Choroid plexus epithelial cell (primary cell): Measurements from ENCODE around the gene KL.

Experiments
- DNase-seq: peaks from one replicate; pipeline ENCODE4 v3.0.0-alpha.2; 2010; ENCODE audit warnings: low read depth
- H3K4me3 ChIP-seq: 2 replicates; pipeline ENCODE4 v1.5.1; 2011; ENCODE audit warnings: low read depth, mild to moderate bottlenecking, control low read depth, low read length, moderate library complexity
- TF ChIP-seq, protein P1 (sequence below): conservative IDR thresholded peaks from 2 replicates; pipeline ENCODE4 v1.5.1; 2011; ENCODE audit warnings: low read depth, mild to moderate bottlenecking, control low read depth, inconsistent platforms, low read length, moderate library complexity

The KL gene

DNA sequence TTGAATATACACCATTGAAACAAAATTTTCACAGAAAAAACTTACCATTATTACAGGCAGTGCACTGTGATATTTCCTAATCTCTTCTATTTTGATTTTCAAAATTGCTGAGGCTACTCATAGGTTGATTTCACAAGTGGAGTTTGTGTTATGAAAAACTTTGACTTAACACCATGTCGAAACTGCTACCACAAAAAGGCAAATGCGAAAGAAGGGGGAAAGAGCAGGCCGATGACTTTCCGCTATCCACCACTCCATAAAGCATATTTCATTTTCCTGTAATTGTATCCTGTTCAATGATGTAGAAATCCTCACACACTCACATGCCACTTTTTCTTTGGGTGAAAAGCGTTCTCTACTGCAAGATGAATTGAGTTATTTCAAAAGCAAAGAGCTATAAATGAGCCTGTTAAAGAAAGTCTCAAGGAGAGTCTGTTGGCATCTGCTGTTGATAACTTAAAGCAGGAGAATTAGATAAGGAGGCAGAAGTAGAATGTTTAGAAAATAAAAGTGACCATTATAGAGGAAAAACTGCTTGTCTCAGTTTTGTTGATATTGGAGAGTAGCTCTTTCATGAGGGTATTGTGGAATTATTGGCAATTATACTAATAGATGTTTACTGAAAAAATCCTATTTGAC lies 18.8 kb downstream of the KL start:
- TF ChIP-seq, protein P1, sequence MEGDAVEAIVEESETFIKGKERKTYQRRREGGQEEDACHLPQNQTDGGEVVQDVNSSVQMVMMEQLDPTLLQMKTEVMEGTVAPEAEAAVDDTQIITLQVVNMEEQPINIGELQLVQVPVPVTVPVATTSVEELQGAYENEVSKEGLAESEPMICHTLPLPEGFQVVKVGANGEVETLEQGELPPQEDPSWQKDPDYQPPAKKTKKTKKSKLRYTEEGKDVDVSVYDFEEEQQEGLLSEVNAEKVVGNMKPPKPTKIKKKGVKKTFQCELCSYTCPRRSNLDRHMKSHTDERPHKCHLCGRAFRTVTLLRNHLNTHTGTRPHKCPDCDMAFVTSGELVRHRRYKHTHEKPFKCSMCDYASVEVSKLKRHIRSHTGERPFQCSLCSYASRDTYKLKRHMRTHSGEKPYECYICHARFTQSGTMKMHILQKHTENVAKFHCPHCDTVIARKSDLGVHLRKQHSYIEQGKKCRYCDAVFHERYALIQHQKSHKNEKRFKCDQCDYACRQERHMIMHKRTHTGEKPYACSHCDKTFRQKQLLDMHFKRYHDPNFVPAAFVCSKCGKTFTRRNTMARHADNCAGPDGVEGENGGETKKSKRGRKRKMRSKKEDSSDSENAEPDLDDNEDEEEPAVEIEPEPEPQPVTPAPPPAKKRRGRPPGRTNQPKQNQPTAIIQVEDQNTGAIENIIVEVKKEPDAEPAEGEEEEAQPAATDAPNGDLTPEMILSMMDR: no peak
- peak; percentile 32 for DNase-seq
- H3K4me3 ChIP-seq: no peak overlapping the region

DNA sequence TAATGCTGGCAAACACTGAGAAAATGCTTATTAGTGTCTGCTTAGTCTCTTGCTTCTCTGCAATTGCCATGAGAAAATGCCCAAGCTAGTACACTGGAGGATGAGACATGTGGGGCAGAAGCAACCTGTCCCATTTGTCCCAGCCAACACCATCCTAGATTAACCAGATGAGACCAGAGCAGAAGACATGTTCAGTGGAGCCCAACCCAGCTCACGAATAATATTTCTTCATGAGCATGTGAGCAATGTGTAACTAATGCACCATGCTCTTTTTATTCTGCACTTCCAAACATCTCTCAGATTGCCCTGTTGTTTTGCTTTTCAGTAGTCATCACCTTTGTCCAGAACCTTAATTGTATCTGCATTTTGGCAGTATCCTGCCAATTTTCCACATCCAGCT lies 21.4 kb downstream of the KL start:
- H3K4me3 ChIP-seq: no peak overlapping the region
- DNase-seq: no peak
- TF ChIP-seq, protein P1: no peak

DNA sequence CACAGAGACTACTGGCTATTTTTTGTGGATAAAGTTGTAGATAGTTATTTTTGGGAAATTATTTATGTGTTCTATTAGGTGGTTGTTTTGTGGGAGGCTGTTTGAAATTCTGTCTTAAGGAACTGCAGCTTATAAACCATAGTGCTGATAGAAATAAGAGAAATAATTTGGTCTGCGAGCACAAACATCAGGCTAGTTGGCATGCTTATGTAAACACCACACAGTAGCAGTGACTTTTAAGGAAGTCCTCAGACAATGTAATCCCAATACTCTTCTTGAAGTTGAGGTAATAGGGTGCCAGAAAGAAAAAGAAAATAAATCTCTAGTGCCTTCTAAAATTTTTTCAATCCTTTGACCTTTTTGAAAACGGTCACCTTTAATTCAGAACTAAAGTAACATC lies 23.9 kb downstream of the KL start:
- H3K4me3 ChIP-seq: no peak overlapping the region
- DNase-seq: no peak
- TF ChIP-seq, protein P1: no peak

DNA sequence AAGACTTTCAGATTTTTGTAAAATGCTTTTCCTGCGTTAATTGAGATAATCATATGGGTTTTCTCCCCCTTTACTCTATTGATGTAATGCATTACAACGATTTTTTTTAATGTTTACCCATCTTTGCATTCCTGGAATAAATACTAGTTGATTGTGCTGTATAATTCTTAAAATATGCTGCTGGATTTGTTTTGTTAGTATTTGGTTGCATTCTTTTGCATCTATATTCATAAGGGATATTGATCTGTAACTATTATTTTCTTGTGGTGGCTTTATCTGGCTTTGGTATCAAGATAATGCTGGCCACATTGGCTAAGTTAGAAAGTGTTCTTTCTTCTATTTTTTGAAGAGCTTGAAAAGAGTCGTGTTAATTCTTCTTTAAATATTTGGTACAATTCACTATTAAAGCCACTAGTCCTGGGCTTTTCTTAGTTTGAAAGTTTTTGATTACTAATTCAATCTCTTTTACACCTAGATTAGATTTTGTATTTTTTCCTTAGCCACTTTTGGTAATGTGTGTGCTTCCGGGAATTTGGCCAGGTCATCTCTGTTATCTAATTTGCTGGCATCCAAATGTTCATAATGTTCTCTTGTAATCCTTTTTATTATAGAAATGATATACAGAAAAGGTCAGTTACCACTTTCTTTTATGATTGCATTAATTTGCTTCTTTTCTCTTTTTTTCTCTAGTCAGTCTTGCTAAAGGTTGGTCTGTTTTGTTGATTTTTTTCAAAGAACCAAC lies 29.8 kb downstream of the KL start:
- no peak for DNase-seq
- H3K4me3 ChIP-seq: no peak overlapping the region
- TF ChIP-seq, protein P1: no peak

DNA sequence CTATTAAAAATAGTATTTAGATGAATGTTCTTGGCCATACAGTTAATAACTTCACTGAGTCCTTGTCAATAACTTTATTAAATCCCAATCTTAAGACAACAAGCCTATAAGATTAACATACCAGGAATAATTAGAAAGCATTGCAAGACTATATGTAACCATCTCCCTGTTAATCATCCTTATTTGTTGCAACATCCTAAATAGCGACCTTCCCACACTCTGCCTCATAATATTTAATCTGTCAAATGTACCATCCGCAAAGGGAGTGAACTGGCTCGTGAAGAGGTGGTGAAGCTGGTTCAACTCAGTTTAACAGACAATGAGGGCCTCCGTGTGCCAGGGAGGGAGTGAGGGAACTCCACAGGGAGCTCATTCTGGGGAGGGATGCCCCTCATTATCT lies 33.9 kb downstream of the KL start:
- no peak for DNase-seq
- H3K4me3 ChIP-seq: no peak overlapping the region
- TF ChIP-seq, protein P1: no peak

DNA sequence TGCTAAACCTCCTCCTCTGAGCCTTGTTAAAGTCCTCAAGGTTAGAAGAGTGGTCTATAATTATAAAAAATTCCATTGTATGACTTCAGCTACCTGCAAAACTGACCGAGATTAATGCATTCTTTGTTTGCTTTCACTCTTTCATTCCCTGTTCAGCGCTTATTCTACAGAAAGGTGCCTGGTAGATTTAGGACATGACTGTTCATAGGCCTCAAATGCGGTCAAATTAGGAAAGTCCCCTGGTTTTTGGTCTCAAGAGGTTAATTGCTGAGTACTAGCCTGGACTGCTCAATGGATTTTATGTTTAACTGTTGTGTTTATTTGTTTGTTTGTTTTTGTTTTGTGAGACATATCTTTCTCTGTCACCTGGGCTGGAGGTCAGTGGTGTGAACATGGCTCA lies 35.4 kb downstream of the KL start:
- no peak for DNase-seq
- no peak overlapping the region for H3K4me3 ChIP-seq
- TF ChIP-seq, protein P1: no peak
